ENCODE data around the gene SLX4IP.
A peak's percentile ranks its signal among the peaks of the same experiment; 100 is the strongest.

The SLX4IP gene

DNA sequence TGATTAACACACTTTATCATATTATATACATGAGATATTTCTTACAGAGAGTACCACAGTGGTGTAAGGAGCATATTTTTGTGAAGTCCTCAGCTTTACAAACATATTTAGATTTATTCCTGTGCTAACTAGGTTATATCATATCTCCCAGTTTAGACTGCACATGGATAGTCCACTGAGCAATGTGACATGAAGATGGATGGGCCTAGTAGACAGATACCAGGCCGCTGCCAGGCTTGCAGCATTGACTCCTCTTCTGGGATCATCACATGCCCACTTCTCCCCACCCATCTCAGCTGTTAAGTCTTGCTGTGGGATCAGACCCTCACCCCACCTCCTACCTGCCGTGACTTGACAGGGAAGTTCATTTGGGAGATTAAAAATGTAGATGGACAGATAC lies 95.8 kb downstream of the SLX4IP start:
- peaks cover 4% of the 10 kb centered on the region for H3K36me3 Mint-ChIP-seq (ENCODE audit: insufficient read depth)
- no peak overlapping the region for H3K27ac Mint-ChIP-seq
- DNase-seq (no peak), ATAC-seq (replicated peaks) (no peak)
- H3K9me3 Mint-ChIP-seq = no peaks in the 10 kb centered on the region
- H3K4me3 Mint-ChIP-seq = no peak overlapping the region
- H3K4me1 Mint-ChIP-seq (ENCODE audit: low read depth in 2 of 2) = peaks cover 0 to 9% of the 10 kb centered on the region in 2 donors
- H3K27me3 Mint-ChIP-seq = no peaks in the 10 kb centered on the region

DNA sequence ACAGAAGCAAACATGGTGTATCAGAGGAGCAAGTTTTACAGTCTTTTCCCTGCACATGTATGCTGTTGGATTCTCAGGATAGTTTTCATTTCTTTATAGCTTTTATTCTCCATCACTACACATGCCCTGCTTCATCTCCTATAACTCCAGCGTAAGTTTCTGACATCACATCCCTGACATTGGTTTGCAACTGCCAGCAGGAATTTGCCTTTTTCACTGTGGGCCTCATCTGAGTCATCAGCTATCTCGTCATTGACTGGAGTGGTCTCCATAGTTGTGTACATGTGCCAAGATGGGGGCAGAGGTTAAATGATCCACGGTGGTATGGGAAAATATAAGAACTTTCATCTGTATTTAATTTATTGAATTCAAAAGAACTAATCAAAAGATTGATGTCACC lies 96.7 kb downstream of the SLX4IP start:
- no peaks in the 10 kb centered on the region for H3K27me3 Mint-ChIP-seq
- peaks cover 4% of the 10 kb centered on the region for H3K36me3 Mint-ChIP-seq (ENCODE audit: insufficient read depth)
- ATAC-seq (replicated peaks) (no peak), DNase-seq (no peak)
- no peak overlapping the region for H3K4me3 Mint-ChIP-seq
- H3K4me1 Mint-ChIP-seq (ENCODE audit: low read depth in 2 of 2) = peaks cover 0 to 9% of the 10 kb centered on the region in 2 donors
- H3K27ac Mint-ChIP-seq = no peak overlapping the region
- H3K9me3 Mint-ChIP-seq = no peaks in the 10 kb centered on the region

DNA sequence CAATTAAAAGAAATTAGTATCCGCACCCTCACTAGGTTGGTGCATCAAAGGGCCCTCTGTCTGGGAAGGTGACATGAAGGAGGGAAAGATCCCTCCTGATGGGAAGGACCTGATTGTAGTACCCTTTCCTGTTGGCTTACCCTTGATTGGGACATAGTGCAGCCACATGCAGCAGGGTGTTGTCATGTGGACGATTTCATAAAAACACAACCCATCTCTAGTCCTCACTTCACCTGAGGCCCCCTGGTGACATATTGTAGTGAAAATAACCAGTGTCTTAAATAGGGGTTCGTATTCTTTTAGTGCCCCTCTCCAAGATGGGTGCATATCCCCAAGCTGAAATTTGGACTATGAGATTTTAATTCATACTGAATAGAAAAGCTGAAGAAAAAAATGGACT lies 97.3 kb downstream of the SLX4IP start:
- Mint-ChIP-seq H3K27me3 (no peaks in the 10 kb centered on the region), H3K27ac (no peak overlapping the region), H3K9me3 (no peaks in the 10 kb centered on the region), H3K36me3 (ENCODE audit: insufficient read depth) (peaks cover 4% of the 10 kb centered on the region), H3K4me1 (ENCODE audit: low read depth in 2 of 2) (peaks cover 0 to 9% of the 10 kb centered on the region in 2 donors), H3K4me3 (no peak overlapping the region)
- DNase-seq = no peak
- no peak for ATAC-seq (replicated peaks)

DNA sequence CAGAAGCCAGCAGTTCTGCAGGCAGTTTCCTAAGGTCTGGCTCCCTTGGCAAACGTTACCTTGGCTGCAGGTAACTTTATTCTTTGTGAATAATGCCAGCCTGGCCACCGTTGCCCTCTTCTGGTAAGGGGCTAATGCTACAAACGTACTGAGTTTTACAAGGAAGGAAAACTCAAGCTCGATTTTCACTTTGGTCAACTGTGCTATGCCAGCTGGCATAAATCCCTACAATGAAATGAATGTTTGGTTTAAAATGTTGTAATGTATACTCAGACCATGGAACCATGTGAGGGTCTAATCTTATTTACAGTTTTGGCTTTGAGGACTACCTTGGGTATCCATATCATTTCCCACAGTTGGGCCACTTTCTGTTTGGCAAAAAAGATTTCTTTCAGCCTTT lies 101.4 kb downstream of the SLX4IP start:
- Mint-ChIP-seq H3K4me3 (no peak overlapping the region), H3K9me3 (no peaks in the 10 kb centered on the region)
- no peak for DNase-seq

DNA sequence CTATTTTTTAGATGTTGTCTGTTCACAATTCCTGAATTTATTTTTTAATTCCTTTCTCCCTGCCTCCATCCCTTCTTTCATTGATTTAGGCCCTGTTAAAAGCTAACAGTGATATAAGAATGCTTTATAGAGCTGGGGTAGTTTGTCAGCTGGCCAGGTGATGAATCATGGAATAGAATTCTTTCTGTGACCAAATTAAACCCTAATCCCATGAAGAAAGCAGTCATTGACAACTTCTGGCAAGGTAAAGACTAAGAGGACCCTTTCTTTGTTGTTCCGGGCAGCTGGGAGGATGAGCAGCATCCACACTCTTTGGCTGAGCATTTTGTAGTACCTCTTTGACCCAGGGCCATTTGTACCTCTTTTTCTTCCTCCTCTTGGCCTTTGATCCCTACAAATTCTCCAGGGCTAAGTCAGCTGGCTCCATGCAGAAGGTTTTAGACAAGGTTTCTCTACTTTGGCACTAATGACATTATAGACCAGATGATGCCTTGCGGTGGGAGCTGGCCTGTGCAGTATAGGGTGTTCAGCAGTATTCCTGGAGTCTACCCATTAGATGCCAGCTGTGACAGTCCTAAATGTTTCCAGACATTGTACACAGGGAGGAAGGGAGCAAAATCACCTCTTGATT lies 102.9 kb downstream of the SLX4IP start:
- no peak for DNase-seq
- Mint-ChIP-seq H3K27me3 (no peaks in the 10 kb centered on the region), H3K27ac (no peak overlapping the region), H3K4me1 (ENCODE audit: low read depth in 2 of 2) (peaks cover 9 to 19% of the 10 kb centered on the region in 2 donors), H3K36me3 (ENCODE audit: insufficient read depth) (no peaks in the 10 kb centered on the region), H3K9me3 (no peaks in the 10 kb centered on the region), H3K4me3 (no peak overlapping the region)
- ATAC-seq (replicated peaks) = no peak

More for the DNA sequence above, 101.4 kb downstream of the SLX4IP start:
- Mint-ChIP-seq H3K27ac (no peak overlapping the region), H3K27me3 (no peaks in the 10 kb centered on the region), H3K36me3 (ENCODE audit: insufficient read depth) (peaks cover 4% of the 10 kb centered on the region), H3K4me1 (ENCODE audit: low read depth in 2 of 2) (peaks cover 9 to 15% of the 10 kb centered on the region in 2 donors)
- no peak for ATAC-seq (replicated peaks)

DNA sequence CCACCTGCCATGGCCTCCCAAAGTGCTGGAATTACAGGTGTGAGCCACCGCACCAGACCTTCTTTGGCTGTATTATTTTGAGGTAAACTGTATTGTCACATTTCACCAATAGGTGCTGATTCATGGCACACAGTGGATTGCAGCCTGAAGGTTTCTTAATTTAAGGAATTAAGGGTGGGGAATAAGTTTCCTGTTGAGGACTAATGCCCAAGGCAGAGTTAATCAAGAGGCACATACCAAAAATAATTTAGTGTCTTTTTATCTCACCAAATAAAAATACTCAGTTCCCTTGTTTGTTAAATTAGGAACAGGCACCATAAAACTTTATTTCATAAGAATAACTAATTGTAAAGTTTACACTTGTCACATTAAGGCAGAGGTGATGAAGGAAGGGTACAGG lies 103.7 kb downstream of the SLX4IP start:
- no peak overlapping the region for H3K4me3 Mint-ChIP-seq
- H3K27ac Mint-ChIP-seq = no peak overlapping the region
- H3K27me3 Mint-ChIP-seq = no peaks in the 10 kb centered on the region
- H3K9me3 Mint-ChIP-seq = no peaks in the 10 kb centered on the region
- no peaks in the 10 kb centered on the region for H3K36me3 Mint-ChIP-seq (ENCODE audit: insufficient read depth)
- ATAC-seq (replicated peaks) = no peak
- H3K4me1 Mint-ChIP-seq (ENCODE audit: low read depth in 2 of 2) = peaks cover 9 to 22% of the 10 kb centered on the region in 2 donors
- no peak for DNase-seq

DNA sequence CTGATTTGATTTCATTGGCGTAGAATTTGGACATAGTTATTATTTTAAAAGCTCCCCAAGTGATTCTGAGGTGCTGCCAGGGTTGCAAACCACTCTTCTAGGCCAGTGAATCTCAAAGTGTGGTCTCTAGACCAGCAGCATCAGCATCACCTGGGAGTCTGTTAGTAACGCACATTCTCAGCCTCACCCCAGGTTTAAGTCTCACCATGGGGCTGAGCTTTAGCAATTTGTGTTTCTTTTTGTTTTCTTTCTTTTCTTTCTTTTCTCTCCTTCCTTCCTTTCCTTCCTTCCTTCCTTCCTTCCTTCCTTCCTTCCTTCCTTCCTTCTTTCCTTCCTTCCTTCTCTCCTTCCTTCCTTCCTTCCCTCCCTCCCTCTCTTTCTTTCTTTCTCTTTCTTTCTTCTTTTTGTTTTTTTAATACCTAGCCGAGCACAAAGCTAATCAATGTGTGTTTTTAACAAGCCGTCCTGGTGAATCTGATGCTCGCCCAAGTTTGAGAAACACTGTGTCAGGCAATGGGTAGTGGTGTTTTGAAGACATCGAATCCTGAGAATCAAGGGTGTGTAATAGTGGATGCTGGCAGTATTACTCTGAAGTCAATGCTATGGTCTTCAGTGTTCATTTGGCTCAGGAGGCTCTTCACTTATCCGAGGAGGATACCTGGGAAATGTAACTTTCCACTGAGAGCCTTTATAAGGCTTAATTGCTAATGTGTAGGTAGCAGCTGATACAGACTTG lies 104.9 kb downstream of the SLX4IP start:
- Mint-ChIP-seq H3K36me3 (ENCODE audit: insufficient read depth) (no peaks in the 10 kb centered on the region), H3K4me3 (peak overlapping the region in 1 of 2 donors; percentile 24), H3K4me1 (ENCODE audit: low read depth in 2 of 2) (peaks cover 9 to 17% of the 10 kb centered on the region in 2 donors), H3K27ac (peak overlapping the region in 1 of 2 donors; percentile 72), H3K9me3 (no peaks in the 10 kb centered on the region), H3K27me3 (no peaks in the 10 kb centered on the region)
- ATAC-seq (replicated peaks) = no peak
- no peak for DNase-seq

- Mint-ChIP-seq H3K4me1 (ENCODE audit: low read depth in 2 of 2) (peaks cover 9 to 16% of the 10 kb centered on the region in 2 donors), H3K9me3 (no peaks in the 10 kb centered on the region), H3K4me3 (peak overlapping the region in 1 of 2 donors; percentile 24), H3K27me3 (no peaks in the 10 kb centered on the region), H3K27ac (peak overlapping the region in 1 of 2 donors; percentile 72), H3K36me3 (ENCODE audit: insufficient read depth) (no peaks in the 10 kb centered on the region)
- ATAC-seq (replicated peaks) (peak; percentile 47), DNase-seq (no peak)
These were observed 105.8 kb downstream of the SLX4IP start for GRCh38 chr20:10540636-10541493.

GRCh38 chr20:10541668-10542411 lies 106.7 kb downstream of the SLX4IP start:
- H3K9me3 Mint-ChIP-seq = no peaks in the 10 kb centered on the region
- no peak for DNase-seq
- no peak overlapping the region for H3K4me3 Mint-ChIP-seq

GRCh38 chr20:10542442-10542841 lies 107.3 kb downstream of the SLX4IP start:
- ATAC-seq (replicated peaks) = no peak
- peaks cover 9 to 16% of the 10 kb centered on the region in 2 donors for H3K4me1 Mint-ChIP-seq (ENCODE audit: low read depth in 2 of 2)
- H3K27me3 Mint-ChIP-seq = no peaks in the 10 kb centered on the region
- H3K36me3 Mint-ChIP-seq (ENCODE audit: insufficient read depth) = no peaks in the 10 kb centered on the region
- H3K4me3 Mint-ChIP-seq = no peak overlapping the region
- H3K27ac Mint-ChIP-seq = no peak overlapping the region
- no peaks in the 10 kb centered on the region for H3K9me3 Mint-ChIP-seq
- no peak for DNase-seq

More at GRCh38 chr20:10541668-10542411, 106.7 kb downstream of the SLX4IP start:
- H3K27me3 Mint-ChIP-seq = no peaks in the 10 kb centered on the region
- no peak for ATAC-seq (replicated peaks)
- no peaks in the 10 kb centered on the region for H3K36me3 Mint-ChIP-seq (ENCODE audit: insufficient read depth)
- H3K4me1 Mint-ChIP-seq (ENCODE audit: low read depth in 2 of 2) = peaks cover 9 to 16% of the 10 kb centered on the region in 2 donors
- no peak overlapping the region for H3K27ac Mint-ChIP-seq

GRCh38 chr20:10543480-10543879 lies 108.4 kb downstream of the SLX4IP start:
- Mint-ChIP-seq H3K36me3 (ENCODE audit: insufficient read depth) (no peaks in the 10 kb centered on the region), H3K27ac (no peak overlapping the region), H3K4me3 (no peak overlapping the region), H3K27me3 (no peaks in the 10 kb centered on the region), H3K9me3 (no peaks in the 10 kb centered on the region), H3K4me1 (ENCODE audit: low read depth in 2 of 2) (peaks cover 9 to 19% of the 10 kb centered on the region in 2 donors)
- ATAC-seq (replicated peaks) (no peak), DNase-seq (no peak)

DNA sequence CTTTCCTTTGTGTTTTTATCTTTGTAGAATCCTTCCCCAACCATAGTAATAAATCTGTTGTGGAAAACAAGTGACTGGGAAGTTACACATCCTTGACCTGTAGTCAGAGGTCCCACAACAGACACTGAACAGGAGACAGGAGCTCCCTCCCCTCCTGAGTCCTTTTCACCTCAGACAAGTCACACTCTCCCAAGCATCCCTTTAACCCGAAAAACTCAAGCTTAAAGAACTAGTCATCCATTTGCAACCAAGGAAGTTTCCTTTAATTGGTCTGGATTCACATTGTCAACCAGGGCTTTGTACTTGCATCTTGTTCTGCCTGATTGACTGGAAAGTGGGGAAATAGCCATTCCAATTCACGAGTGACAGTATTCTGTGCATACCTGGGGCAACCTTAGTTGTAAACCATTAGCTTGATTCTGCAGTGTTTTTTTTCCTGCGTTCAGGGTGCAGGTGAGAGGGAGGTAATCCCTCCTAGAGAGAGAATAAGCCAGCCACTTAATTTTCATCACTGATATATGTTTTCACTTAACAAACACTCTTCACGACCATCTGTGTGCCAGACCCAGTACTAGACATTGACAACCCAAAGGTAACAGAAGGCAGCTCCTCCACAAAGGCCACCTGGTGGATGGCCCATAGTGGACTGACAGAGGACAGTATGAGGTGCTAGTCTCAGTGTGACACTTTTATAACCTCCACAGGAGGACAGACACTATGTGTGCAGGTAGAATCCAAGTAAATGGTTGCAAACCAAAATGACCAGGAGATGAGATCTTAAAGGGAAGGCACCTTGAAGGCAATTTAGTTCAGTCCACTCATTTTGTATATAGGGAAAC lies 112.4 kb downstream of the SLX4IP start:
- H3K27ac Mint-ChIP-seq = no peak overlapping the region
- no peak for ATAC-seq (replicated peaks)
- no peak for DNase-seq
- no peaks in the 10 kb centered on the region for H3K36me3 Mint-ChIP-seq (ENCODE audit: insufficient read depth)
- no peaks in the 10 kb centered on the region for H3K27me3 Mint-ChIP-seq
- H3K4me1 Mint-ChIP-seq (ENCODE audit: low read depth in 2 of 2) = peaks cover 10 to 32% of the 10 kb centered on the region in 2 donors
- no peak overlapping the region for H3K4me3 Mint-ChIP-seq
- H3K9me3 Mint-ChIP-seq = no peaks in the 10 kb centered on the region

Measured in effector memory CD8-positive, alpha-beta T cell (primary cell).